MCF 10A (cell line): ENCODE data around the gene EFNB3. TPM values are rescaled to one million over a fixed set of nuclear protein-coding genes. Genes with fewer than 3 reads are reported as not detected.

ENCODE experiments used
- BruUV-seq: library from RNA; stranded (reverse); fragments of 400-500 nt; replicated peaks from 2 replicates; lab custom pipeline; 2021; lab: Mats Ljungman, UMichigan
- CTCF ChIA-PET: fragments of 300-600 bp; sonication (Branson Sonifier 250); formaldehyde crosslinking; extraction: SDS; loops from one replicate; lab custom pipeline; 2021; ENCODE audit warnings: antibody characterized with exemption, inconsistent platforms; lab: Yijun Ruan, JAX
- POLR2A ChIA-PET: fragments of 300-600, 350-650 bp; sonication (Branson Sonifier 250); formaldehyde crosslinking; extraction: SDS; loops from one replicate; lab custom pipeline; 2020; ENCODE audit warnings: antibody characterized with exemption, inconsistent platforms; lab: Yijun Ruan, JAX
- DNase-seq: peaks from one replicate; pipeline ENCODE4 v3.0.0-alpha.2; 2018; ENCODE audit not compliant: unreplicated experiment
- H3K27ac Mint-ChIP-seq: one replicate; pipeline ENCODE4 v1.8.0; 2022; ENCODE audit warnings: mild to moderate bottlenecking, low read depth, mixed read lengths; ENCODE audit not compliant: unreplicated experiment
- H3K27me3 Mint-ChIP-seq: one replicate; pipeline ENCODE4 v1.8.0; 2022; ENCODE audit warnings: mixed read lengths; ENCODE audit not compliant: insufficient read depth, unreplicated experiment
- H3K36me3 Mint-ChIP-seq: one replicate; pipeline ENCODE4 v1.8.0; 2022; ENCODE audit warnings: mild to moderate bottlenecking, moderate library complexity, mixed read lengths; ENCODE audit not compliant: insufficient read depth, unreplicated experiment
- H3K4me1 Mint-ChIP-seq: one replicate; pipeline ENCODE4 v1.8.0; 2022; ENCODE audit warnings: mixed read lengths; ENCODE audit not compliant: insufficient read depth, unreplicated experiment
- H3K4me3 Mint-ChIP-seq: one replicate; pipeline ENCODE4 v1.8.0; 2022; ENCODE audit warnings: mild to moderate bottlenecking, moderate library complexity, mixed read lengths; ENCODE audit not compliant: unreplicated experiment
- H3K9me3 Mint-ChIP-seq: one replicate; pipeline ENCODE4 v1.8.0; 2022; ENCODE audit warnings: mixed read lengths; ENCODE audit not compliant: unreplicated experiment
- CTCF ChIP-seq: fragments of 200-600 bp; IDR thresholded peaks from one replicate; pipeline ENCODE4 v1.8.0; 2022; ENCODE audit warnings: antibody characterized with exemption, mild to moderate bottlenecking; ENCODE audit not compliant: unreplicated experiment
- intact Hi-C: fragments of 100-400 bp; cut with micrococcal nuclease; formaldehyde crosslinking; loops from 2 replicates; pipeline ENCODE4 v1.14.1; 2022
- total RNA-seq: library from RNA; stranded (reverse); gene quantifications from 2 replicates; pipeline ENCODE4 v1.2.3, GENCODE V29; 2022

Gene EFNB3
- total RNA-seq, 1 experiment from 2014 or later = 1.4 TPM

- Mint-ChIP-seq H3K36me3 (no peaks in the 10 kb centered on the region), H3K4me1 (peaks cover 9% of the 10 kb centered on the region), H3K9me3 (no peaks in the 10 kb centered on the region), H3K27me3 (peaks cover 50% of the 10 kb centered on the region), H3K27ac (no peak overlapping the region), H3K4me3 (peak overlapping the region; percentile 78)
- no peak for TF ChIP-seq CTCF
- no TSS peak for BruUV-seq
- ChIA-PET POLR2A (interaction anchor here (1.0 to 2.6 kb wide), 6 partner anchors 12 to 129 kb away, joined by 3 to 45 read pairs (median 5); partner anchors contain the start of genes EFNB3, FXR2, SOX15 and TP53), CTCF (interaction anchor here (0.5 to 6.1 kb wide), 5 partner anchors 12 to 770 kb away, joined by 3 to 38 read pairs (median 6); partner anchors contain the start of genes EFNB3, SOX15, TP53 and WRAP53)
- no peak for DNase-seq
- intact Hi-C loops = no loop called here
Measured at GRCh38 chr17:7717756-7718350, 12.9 kb downstream of the EFNB3 start.

- ChIA-PET CTCF (interaction anchor here (0.6 kb wide), 1 partner anchor 456 kb away, joined by 3 read pairs; no protein-coding TSS in a partner anchor), POLR2A (no interaction called here)
- Mint-ChIP-seq H3K4me3 (no peak overlapping the region), H3K9me3 (no peaks in the 10 kb centered on the region), H3K36me3 (no peaks in the 10 kb centered on the region), H3K27me3 (peaks cover 47% of the 10 kb centered on the region), H3K4me1 (peaks cover 9% of the 10 kb centered on the region), H3K27ac (no peak overlapping the region)
- no TSS peak for BruUV-seq
- intact Hi-C loops = no loop called here
- DNase-seq = no peak
- no peak for TF ChIP-seq CTCF
Measured at GRCh38 chr17:7719661-7720060, 14.7 kb downstream of the EFNB3 start.

DNA sequence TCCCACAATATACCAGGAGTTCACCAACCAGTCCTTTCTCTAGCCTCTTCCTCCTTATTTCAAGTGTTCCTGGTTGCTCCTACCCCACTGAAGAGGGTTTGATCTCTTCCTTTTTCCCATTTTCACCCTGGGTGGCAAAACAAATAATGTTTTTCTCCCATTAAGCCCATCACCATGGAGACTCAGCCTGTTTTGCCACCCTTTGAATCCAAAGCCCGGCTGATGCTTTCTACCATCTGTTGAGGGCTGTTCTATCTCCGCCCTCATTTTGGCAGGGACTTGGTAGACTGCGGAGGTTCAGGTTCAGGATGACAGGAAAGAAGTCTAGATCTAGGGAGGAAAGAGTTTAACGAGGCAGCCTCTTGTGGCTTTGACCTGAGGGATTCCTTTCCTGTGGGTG is 15.1 kb downstream of the EFNB3 start:
- Mint-ChIP-seq H3K27ac (no peak overlapping the region), H3K36me3 (no peaks in the 10 kb centered on the region), H3K9me3 (no peaks in the 10 kb centered on the region), H3K4me1 (peaks cover 9% of the 10 kb centered on the region), H3K4me3 (no peak overlapping the region), H3K27me3 (peaks cover 47% of the 10 kb centered on the region)
- DNase-seq = no peak
- TF ChIP-seq CTCF = no peak
- no TSS peak for BruUV-seq
- POLR2A ChIA-PET = no interaction called here
- CTCF ChIA-PET = interaction anchor here (0.6 kb wide), 1 partner anchor 455 kb away, joined by 3 read pairs; no protein-coding TSS in a partner anchor
- intact Hi-C loops = no loop called here

GRCh38 chr17:7721612-7722011 is 16.6 kb downstream of the EFNB3 start:
- intact Hi-C loops = no loop called here
- no peak overlapping the region for H3K4me3 Mint-ChIP-seq
- no peak for DNase-seq
- H3K36me3 Mint-ChIP-seq = no peaks in the 10 kb centered on the region
- BruUV-seq = no TSS peak
- no peaks in the 10 kb centered on the region for H3K9me3 Mint-ChIP-seq
- no peak for TF ChIP-seq CTCF
- peaks cover 7% of the 10 kb centered on the region for H3K4me1 Mint-ChIP-seq
- H3K27me3 Mint-ChIP-seq = peaks cover 47% of the 10 kb centered on the region
- ChIA-PET POLR2A (interaction anchor here (0.6 to 0.8 kb wide), 4 partner anchors 65 to 276 kb away, joined by 3 to 6 read pairs (median 3); partner anchors contain the start of gene SAT2), CTCF (no interaction called here)
- H3K27ac Mint-ChIP-seq = no peak overlapping the region
